ENCODE measurements around the gene TFAP2D. TPM values are rescaled to one million over a fixed set of nuclear protein-coding genes. Genes with fewer than 3 reads are reported as not detected.
A peak's percentile ranks its signal among the peaks of the same experiment; 100 is the strongest.

Gene TFAP2D
- total RNA-seq, 2 donors from 2014 or later = not detected

GRCh38 chr6:50816115-50816675 lies 102.9 kb downstream of the TFAP2D start:
- Mint-ChIP-seq H3K27me3 (ENCODE audit: low read depth) (peaks cover 67% of the 10 kb centered on the region), H3K4me1 (ENCODE audit: low read depth) (peaks cover 12% of the 10 kb centered on the region), H3K36me3 (ENCODE audit: insufficient read depth in 2 of 2) (no peaks in the 10 kb centered on the region), H3K27ac (no peak overlapping the region), H3K4me3 (peak overlapping the region; percentile 82 to 92), H3K9me3 (no peaks in the 10 kb centered on the region)
- ATAC-seq (replicated peaks in 1 of 2) (no peak), DNase-seq (peak; percentile 63 to 70)

DNA sequence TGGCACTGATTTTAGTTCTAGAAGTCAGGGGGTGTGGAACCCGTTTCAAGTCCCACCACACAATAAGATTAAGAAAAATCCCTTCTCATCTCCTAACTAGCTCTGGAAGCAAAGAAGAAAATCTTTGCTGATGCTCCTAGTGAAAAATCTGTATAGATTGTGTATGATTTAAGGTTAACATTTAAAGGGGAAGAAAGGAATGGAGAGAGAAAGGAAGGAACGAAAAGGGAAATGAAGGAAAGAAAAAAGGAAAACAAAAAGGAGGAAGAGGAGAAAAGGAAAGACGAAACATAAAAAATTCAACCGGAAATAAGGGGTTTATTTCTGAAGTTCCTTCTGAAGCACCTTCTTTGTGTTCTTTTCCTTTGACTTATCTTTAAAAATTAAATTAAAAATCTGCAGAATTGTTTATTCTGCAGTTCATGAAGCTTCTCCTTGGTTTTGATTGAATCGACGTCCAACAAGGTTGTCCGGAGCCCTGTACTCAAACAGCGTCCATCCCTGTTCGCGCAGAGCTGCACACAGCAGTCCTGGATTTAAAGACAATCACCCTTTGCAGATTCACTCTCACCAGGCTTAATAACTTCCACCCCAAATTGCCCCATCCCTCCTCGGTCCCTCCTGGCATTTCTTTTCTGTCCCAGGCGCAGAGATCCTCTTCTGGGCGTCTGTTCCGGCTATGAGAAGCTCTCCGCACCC lies 103.8 kb downstream of the TFAP2D start:
- Mint-ChIP-seq H3K27me3 (ENCODE audit: low read depth) (peaks cover 76% of the 10 kb centered on the region), H3K27ac (peak overlapping the region; percentile 65), H3K4me1 (ENCODE audit: low read depth) (peaks cover 12% of the 10 kb centered on the region), H3K36me3 (ENCODE audit: insufficient read depth in 2 of 2) (no peaks in the 10 kb centered on the region), H3K4me3 (no peak overlapping the region), H3K9me3 (no peaks in the 10 kb centered on the region)
- ATAC-seq (replicated peaks in 1 of 2) = no peak
- DNase-seq = no peak

DNA sequence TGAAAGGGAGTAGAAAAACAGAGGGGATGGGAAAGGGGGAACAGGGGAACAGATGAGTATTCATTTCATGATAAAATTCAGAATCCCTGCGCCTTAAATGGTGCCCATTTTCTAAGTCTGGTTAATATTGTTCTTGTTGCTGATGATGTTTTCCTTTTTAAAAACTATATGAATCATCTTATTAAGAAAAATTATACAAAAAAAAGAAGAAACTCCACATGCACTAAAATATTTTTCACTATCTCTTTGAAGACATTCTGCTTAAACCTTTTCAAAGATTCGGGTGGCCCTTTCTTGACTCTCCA lies 104.3 kb downstream of the TFAP2D start:
- Mint-ChIP-seq H3K9me3 (no peaks in the 10 kb centered on the region), H3K27ac (no peak overlapping the region), H3K27me3 (ENCODE audit: low read depth) (peaks cover 81% of the 10 kb centered on the region), H3K4me1 (ENCODE audit: low read depth) (peaks cover 12% of the 10 kb centered on the region), H3K4me3 (no peak overlapping the region), H3K36me3 (ENCODE audit: insufficient read depth in 2 of 2) (no peaks in the 10 kb centered on the region)
- ATAC-seq (replicated peaks in 1 of 2) = no peak
- no peak for DNase-seq

DNA sequence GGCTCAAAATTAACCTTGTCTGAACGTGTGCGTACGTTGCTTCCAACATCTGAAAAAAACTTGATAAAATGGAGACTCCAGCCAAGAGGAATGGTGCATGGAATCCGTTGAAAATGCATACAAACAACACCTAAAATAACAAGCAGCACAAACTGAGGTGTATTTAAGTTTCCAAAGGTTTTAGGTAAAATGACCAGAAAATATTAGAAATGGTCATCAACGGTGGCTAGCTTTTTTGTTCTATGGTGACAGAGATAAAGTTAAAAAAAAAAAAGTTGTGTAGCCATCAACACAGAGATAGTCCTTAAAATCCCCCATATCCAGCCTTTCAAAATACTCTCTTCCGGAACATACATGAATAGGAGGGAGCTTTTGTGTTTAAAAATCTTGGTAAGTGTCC lies 104.7 kb downstream of the TFAP2D start:
- Mint-ChIP-seq H3K27me3 (ENCODE audit: low read depth) (peaks cover 86% of the 10 kb centered on the region), H3K4me1 (ENCODE audit: low read depth) (peaks cover 12% of the 10 kb centered on the region), H3K36me3 (ENCODE audit: insufficient read depth in 2 of 2) (no peaks in the 10 kb centered on the region), H3K27ac (no peak overlapping the region), H3K4me3 (no peak overlapping the region), H3K9me3 (no peaks in the 10 kb centered on the region)
- ATAC-seq (replicated peaks in 1 of 2) (no peak), DNase-seq (no peak)

GRCh38 chr6:50818673-50819072 lies 105.3 kb downstream of the TFAP2D start, which contains the start of gene TFAP2B:
Gene TFAP2B, plus strand, starts transcription at chr6:50818871. Its CDS starts 21 bp downstream, at chr6:50818892.
- no peak for ATAC-seq (replicated peaks in 1 of 2)
- Mint-ChIP-seq H3K27me3 (ENCODE audit: low read depth) (peaks cover 90% of the 10 kb centered on the region), H3K4me1 (ENCODE audit: low read depth) (peaks cover 12% of the 10 kb centered on the region), H3K4me3 (peak within 1 kb of the TSS; percentile 43 to 48), H3K36me3 (ENCODE audit: insufficient read depth in 2 of 2) (peaks cover 0 to 1% of the 10 kb centered on the region in 2 donors), H3K9me3 (no peaks in the 10 kb centered on the region), H3K27ac (no peak within 1 kb of the TSS)
- DNase-seq = no peak

DNA sequence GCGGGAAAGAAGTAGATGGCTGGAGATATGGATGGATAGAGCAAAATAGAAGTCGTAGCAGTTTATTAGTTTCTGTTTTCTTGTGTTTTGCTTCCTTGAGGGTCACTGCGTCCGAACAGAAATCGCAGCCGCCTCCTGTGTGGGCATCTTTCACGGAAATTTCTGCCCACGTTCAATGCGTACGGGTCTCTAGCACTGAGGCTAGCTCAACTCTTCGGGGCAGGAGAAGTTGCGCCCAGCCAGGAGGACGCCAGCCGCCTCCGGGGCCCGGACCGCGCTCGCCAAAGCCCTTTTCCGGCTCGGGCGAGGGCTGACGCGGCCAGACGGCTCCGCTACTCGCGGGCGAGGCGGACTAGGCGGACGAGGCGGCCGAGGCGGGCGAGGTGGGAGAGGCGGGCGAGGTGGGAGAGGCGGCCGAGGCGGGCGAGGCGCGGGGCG lies 106.2 kb downstream of the TFAP2D start:
- no peak overlapping the region for H3K27ac Mint-ChIP-seq
- DNase-seq (no peak), ATAC-seq (replicated peaks in 1 of 2) (no peak)
- peak overlapping the region; percentile 43 to 48 for H3K4me3 Mint-ChIP-seq
- peaks cover 90% of the 10 kb centered on the region for H3K27me3 Mint-ChIP-seq (ENCODE audit: low read depth)
- peaks cover 12% of the 10 kb centered on the region for H3K4me1 Mint-ChIP-seq (ENCODE audit: low read depth)
- H3K9me3 Mint-ChIP-seq = no peaks in the 10 kb centered on the region
- peaks cover 0 to 4% of the 10 kb centered on the region in 2 donors for H3K36me3 Mint-ChIP-seq (ENCODE audit: insufficient read depth in 2 of 2)

DNA sequence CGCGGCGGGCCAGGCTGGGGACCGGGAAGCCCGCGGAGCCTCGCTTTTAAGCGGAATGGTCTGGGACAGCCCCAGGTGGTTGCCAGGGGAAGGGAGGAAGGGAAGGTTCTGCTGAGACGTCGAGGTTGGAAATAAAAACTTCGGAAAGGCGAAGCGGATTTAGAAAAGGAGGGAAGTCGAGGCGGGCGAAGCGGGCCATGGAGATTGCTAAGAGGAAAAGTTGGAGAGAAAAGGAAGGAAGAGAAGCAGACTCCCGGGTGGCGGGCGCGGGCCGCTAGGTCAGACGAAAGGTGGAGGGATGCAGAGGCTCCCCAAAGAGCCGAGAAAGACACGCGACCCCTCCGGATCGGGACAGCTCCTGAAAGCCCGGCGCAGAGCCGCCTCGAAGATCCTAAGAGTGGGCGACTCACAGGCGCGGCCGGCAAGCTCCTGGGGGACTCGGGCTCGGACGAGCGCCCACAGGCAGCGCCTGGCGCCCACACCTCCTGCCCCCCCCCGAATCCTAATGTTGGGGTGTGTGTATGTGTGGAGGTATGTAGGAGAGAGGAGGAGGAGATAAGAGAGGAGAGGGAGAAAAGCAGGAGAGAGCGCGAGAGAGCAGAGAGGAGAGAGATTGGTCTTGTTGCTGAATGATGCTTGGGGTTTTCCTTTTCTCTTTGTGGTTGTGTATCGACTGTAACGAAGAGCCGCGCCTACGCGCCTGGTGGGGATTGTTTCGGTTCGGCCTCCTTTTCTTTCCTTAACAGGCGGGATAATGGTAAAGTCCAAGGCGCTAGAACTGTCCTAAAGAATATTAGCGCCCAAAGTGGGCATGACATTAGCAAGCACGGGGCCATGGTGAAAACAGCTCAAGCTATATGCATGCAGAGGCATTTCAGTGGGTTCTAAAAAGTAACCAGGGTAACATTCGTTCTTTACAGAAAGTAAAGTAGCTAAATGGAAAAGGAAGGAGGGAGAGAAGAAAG lies 106.9 kb downstream of the TFAP2D start:
- H3K27ac Mint-ChIP-seq = no peak overlapping the region
- H3K27me3 Mint-ChIP-seq (ENCODE audit: low read depth) = peaks cover 90% of the 10 kb centered on the region
- DNase-seq = peak in 1 of 2 donors; percentile 8
- ATAC-seq (replicated peaks in 1 of 2) = no peak
- H3K4me3 Mint-ChIP-seq = peak overlapping the region; percentile 67 to 72
- peaks cover 0 to 6% of the 10 kb centered on the region in 2 donors for H3K36me3 Mint-ChIP-seq (ENCODE audit: insufficient read depth in 2 of 2)
- H3K4me1 Mint-ChIP-seq (ENCODE audit: low read depth) = peaks cover 12% of the 10 kb centered on the region
- H3K9me3 Mint-ChIP-seq = no peaks in the 10 kb centered on the region

- H3K27ac Mint-ChIP-seq = no peak overlapping the region
- peaks cover 0 to 2% of the 10 kb centered on the region in 2 donors for H3K9me3 Mint-ChIP-seq
- no peak for ATAC-seq (replicated peaks in 1 of 2)
- peaks cover 12% of the 10 kb centered on the region for H3K4me1 Mint-ChIP-seq (ENCODE audit: low read depth)
- H3K4me3 Mint-ChIP-seq = peak overlapping the region in 1 of 2 donors; percentile 72
- peaks cover 90% of the 10 kb centered on the region for H3K27me3 Mint-ChIP-seq (ENCODE audit: low read depth)
- peaks cover 0 to 8% of the 10 kb centered on the region in 2 donors for H3K36me3 Mint-ChIP-seq (ENCODE audit: insufficient read depth in 2 of 2)
- DNase-seq = no peak
Observed at GRCh38 chr6:50820869-50821264, 107.5 kb downstream of the TFAP2D start.

- peaks cover 0 to 8% of the 10 kb centered on the region in 2 donors for H3K36me3 Mint-ChIP-seq (ENCODE audit: insufficient read depth in 2 of 2)
- H3K27me3 Mint-ChIP-seq (ENCODE audit: low read depth) = peaks cover 95% of the 10 kb centered on the region
- H3K4me1 Mint-ChIP-seq (ENCODE audit: low read depth) = peaks cover 12% of the 10 kb centered on the region
- H3K4me3 Mint-ChIP-seq = no peak overlapping the region
- H3K27ac Mint-ChIP-seq = no peak overlapping the region
- ATAC-seq (replicated peaks in 1 of 2) (no peak), DNase-seq (no peak)
- H3K9me3 Mint-ChIP-seq = peaks cover 0 to 2% of the 10 kb centered on the region in 2 donors
Observed at GRCh38 chr6:50821441-50822077, 108.2 kb downstream of the TFAP2D start.

GRCh38 chr6:50822078-50822476 lies 108.8 kb downstream of the TFAP2D start:
- Mint-ChIP-seq H3K27ac (no peak overlapping the region), H3K36me3 (ENCODE audit: insufficient read depth in 2 of 2) (peaks cover 0 to 8% of the 10 kb centered on the region in 2 donors), H3K27me3 (ENCODE audit: low read depth) (peaks cover 96% of the 10 kb centered on the region), H3K4me3 (no peak overlapping the region), H3K9me3 (peaks cover 0 to 2% of the 10 kb centered on the region in 2 donors), H3K4me1 (ENCODE audit: low read depth) (peaks cover 12% of the 10 kb centered on the region)
- ATAC-seq (replicated peaks in 1 of 2) (no peak), DNase-seq (no peak)
